Prostate gland (tissue), 2 donors: Measurements from ENCODE around the gene EIF2S3B.

Source experiments
- CTCF ChIP-seq, 4 experiments: fragments of 200-600 bp in 2 of 4; fragments of 450-650 bp in 2 of 4; sonication (generic) in 2 of 4; IDR thresholded peaks; 1 replicate in 3 of 4; 2 replicates in 1 of 4; pipeline ENCODE4 v1.5.1; 2016 to 2019; ENCODE audit warnings: antibody characterized with exemption in 4 of 4, mild to moderate bottlenecking in 2 of 4, moderate library complexity in 2 of 4
- POLR2A ChIP-seq: fragments of 450-650 bp; IDR thresholded peaks from one replicate; pipeline ENCODE4 v1.6.1; 2016; ENCODE audit warnings: antibody characterized with exemption, mild to moderate bottlenecking
- POLR2AphosphoS5 ChIP-seq: sonication (generic); formaldehyde crosslinking; IDR thresholded peaks from one replicate; pipeline ENCODE4 v1.6.1; 2017; ENCODE audit warnings: antibody characterized with exemption

GRCh38 chr12:10529603-10530002 is 23.9 kb downstream of the EIF2S3B start:
- no peak for TF ChIP-seq POLR2A
- TF ChIP-seq CTCF (IDR thresholded peaks at IDR 0.05), result no peak
- no peak for TF ChIP-seq POLR2AphosphoS5
